HG02840 (cell line): ENCODE measurements around the gene ZAR1.

Source experiments
- ATAC-seq: cut with Tn5 transposase; IDR thresholded peaks from one replicate; pipeline ENCODE4 v1.9.1; 2021; ENCODE audit warnings: mild to moderate bottlenecking, moderate library complexity, moderate number of reproducible peaks; ENCODE audit not compliant: unreplicated experiment, low FRiP score

The ZAR1 gene

DNA sequence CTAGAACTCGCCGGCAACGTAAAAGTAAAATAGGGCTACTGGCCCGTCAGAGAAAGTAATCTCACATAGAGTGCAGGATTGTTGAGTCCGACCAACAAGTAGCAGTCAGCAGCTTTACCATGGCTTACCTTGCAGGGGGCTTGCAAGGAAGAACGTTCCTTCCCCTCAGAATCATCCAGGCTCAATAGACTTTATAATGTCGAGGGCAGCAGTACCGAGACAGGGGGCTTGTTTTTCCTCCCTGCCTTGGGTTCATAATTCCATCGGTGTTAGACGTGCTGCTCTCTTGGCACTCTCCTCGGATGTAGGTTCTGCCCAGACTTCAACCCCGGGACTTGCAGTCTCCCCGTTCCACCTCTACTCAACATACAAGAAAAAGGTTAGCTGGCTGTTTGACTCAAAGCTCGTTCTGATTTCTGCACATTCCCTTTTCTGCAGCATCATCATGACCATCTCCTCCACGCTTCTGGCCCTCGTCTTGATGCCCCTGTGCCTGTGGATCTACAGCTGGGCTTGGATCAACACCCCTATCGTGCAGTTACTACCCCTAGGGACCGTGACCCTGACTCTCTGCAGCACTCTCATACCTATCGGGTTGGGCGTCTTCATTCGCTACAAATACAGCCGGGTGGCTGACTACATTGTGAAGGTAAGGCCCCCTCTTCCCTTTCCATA is 5.4 kb upstream of the ZAR1 start:
- ATAC-seq, result no peak

DNA sequence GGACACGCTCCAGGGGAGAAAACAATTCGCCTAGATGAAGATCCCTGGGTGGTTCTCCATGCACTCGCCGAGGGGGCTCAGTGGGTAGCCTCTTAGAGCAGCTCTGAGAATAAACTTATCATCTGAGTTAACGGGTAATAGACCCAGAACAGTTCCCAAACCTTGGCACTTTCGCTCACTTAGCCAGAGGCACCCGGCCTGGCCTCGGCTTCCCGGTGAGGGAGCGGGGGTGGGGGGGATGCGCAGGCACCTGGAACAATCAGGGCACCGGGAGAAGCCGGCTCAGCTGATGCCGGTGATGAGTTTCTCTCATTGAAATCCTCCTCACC is 405 bp upstream of the ZAR1 start:
- no peak for ATAC-seq

DNA sequence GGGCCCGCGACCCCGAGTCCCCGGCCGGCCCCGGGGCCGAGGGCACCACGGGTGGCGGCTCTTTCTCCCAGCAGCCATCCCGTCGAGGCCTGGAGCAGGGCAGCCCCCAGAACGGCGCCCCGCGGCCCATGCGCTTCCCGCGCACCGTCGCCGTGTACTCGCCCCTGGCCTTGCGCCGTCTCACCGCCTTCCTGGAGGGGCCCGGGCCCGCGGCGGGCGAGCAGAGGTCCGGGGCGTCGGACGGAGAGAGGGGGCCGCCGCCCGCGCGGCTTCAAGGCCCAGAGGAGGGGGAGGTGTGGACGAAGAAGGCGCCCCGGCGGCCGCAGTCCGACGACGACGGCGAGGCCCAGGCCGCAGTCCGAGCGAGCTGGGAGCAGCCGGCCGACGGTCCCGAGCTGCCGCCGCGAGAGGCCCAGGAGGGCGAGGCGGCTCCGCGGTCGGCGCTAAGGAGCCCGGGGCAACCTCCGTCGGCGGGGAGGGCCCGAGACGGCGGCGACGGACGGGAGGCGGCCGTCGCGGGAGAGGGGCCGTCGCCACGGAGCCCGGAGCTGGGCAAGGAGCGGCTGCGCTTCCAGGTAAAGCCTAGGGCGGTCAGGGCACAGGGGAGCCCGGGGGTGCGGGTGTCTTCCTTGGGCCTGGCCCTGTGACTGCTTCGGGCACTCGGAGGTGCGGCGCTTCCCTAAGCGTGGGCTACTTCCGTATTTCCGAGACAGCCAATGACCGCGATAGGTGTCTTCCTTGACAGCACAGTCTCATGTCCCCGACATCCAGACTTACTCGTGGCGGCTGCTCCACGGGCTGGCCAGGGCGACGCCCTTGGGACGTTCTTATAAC is 845 bp downstream of the ZAR1 start:
- ATAC-seq, result no peak

DNA sequence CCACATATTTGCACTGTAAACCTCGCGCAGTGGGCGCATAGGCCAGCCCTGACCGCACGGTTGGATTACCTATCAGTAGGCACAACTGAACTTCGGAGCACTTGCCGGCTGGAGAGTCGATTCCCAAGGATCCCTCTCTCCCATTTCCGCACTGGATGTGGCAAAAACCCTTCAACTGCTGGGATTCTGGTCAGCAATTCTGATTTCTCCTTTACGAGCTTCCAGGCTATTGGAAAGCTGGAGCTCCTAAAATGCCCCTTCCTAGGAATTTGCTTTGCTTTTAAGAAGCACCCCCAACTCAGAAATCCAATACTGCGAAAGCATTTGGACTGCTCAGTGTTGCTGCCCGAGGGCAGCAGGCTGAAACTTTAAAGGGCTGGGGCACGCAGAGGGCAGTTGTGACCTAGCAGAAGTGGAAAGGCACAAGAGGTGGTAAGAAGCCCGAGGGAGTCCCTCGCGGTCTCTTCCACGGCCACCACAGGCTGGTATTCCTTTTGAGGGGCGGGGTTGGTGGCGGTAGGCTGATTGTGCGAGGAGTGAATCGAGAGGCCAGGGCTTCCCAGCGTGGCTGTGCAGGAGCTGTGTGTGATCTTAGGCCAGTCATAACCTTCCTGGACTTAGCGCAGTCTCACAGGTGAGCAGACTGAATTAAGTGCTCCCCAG is 1.6 kb downstream of the ZAR1 start:
- no peak for ATAC-seq

DNA sequence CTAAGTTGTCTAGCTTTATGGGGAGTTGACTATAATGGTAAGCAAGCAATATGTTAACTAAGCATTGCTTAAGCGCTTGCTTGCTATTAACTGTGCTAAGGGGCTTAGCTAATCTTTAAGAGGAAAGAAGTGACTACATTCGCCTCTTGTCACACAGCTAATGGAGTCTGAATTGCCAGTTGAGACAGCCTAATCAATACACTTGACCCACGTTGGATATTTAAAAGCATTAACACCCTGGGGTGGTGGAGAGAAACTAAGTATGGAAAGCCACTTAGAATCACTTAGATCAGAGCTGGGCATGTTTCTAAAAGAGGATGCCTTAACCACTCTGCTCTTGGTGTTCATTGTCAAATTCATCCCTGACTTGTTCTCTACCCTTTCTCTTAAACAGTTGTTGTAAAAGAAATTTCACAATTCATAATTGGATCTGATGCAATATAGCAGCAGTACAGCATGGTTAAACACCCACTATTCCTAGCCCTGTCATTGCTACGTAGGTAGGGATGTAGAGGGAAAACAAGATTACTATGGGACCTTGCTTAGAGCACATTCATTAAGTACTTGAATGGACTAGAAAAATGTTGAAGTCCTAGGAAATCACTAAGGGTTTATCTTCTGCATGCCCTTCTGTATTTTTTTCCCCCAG is 3.5 kb downstream of the ZAR1 start:
- no peak for ATAC-seq

DNA sequence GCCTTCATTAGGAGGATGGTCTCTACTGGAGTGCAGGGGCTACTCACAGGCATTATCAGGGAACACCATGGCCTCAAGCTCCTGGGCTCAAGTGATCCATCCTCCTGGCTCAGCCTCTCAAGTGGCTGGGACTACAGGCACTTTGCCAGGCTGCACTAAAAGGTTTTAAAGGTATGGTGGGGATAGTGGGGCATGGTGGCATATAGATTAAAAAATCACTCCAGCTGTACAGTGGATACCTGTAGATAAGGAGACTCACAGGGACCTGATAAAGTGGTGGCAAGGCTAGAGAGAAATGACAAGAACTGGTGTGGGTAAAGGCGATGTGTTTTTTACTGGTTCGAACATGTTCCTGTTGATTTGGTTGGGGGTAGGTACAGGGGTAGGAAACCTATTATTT is 5.9 kb downstream of the ZAR1 start:
- ATAC-seq, result no peak

DNA sequence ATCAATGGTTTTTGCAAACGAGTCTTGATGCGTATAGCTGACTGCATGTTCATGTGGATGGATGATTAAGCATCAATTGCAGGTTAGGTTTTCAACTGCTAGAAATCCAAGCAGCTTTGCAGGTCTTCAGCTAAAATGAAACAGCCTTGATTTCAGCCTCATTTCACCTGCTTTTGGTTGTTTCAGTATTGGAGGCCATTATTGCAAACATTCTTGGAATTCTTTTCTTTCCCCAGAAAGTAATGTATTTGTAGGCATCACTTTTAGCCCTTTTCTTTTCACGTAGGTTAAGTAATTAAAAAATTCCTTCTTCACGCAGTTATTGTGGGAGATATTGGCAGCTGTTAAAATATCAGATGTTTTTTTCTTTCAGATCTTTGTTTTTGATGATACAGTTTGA is 8.8 kb downstream of the ZAR1 start:
- ATAC-seq, result no peak

DNA sequence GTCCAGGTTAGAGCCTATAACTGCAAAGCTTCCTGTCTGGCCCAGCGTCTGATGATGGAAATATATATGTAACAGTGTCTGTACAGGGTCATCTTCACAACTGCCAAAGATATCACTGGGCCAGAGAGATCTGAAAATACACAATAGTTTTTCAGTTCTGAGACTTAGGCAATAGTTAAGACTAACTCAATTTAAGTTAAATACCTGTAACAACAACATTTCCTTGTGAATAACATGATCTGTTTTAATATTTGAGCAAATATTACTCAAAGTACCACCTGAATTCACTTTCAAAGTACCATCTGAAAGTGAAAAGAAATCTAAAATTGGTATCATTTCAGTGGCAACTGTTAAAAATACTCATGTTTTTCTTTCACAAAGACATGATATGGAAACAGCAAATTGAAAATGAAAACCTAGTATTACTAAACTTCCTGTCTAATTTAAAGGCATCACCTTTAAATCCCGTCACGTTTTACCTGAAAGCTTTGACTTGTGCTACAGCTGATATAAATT is 9.6 kb downstream of the ZAR1 start:
- peak; percentile 64 for ATAC-seq

DNA sequence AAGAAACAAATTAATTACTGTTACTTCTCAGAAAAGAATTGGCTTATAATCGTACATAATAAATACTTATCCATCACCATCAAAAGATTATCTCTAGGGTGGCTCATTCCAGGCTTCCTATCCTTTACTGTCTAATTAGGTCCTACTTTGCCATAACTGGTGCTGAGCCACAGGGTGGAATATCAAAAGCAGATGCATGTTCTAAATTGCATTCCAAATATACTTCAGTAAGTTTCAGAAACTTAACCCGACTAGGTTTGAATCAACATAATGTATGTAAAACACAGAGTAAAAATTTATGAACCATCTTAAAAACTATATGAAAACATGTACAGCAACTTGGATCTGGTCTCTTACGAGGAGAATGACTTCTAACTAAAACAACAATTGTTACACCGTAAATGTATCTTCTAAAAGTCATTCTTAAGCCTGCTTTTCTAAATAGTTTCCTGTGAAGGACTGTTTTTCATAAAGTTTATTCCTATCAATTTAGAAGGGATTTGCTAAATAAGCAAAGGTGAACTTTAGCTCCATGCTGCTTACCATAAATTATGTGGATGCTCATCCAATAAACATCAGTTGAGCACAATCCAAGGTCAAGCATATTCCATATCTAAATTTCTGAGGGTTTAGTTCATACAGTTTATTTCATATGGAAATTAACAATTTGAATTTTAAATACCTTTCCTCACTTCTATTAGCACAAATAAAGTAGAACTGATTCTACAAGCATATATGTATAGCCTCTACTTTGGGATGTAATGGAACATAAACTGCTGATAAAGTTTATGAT is 13.4 kb downstream of the ZAR1 start:
- ATAC-seq, result no peak

DNA sequence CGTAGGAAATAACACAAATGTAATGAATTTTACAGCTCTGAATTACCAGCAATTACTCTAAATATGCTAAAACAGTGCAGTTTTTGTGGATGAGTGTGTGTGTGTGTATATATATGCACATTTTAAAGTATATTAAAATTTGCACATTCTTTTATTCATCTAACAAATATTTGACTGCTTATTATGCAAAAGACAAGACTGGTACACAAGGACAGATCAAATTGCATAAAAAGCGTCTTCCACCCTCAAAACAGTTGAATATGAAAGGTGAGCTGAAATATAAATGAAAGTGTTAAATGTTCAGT is 13.9 kb downstream of the ZAR1 start:
- ATAC-seq, result no peak

DNA sequence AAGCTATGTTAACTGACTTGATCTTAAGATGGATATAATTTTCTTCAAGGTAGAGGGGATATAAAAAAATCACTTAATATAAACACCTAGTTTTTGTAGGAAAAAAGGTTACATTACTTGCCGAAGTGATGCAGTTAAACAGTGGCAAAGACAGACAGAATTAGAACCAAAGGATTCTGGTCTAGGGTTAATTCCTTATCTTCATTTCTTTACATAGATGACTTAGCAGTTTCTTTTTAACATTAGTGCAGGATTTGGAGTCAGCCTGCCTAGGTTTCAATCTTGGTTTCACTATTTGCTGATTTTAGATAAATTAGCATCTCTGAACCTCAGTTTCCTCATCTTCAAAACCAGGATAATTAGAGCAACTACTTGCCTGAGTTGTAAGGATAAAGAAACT is 14.3 kb downstream of the ZAR1 start:
- ATAC-seq, result no peak

DNA sequence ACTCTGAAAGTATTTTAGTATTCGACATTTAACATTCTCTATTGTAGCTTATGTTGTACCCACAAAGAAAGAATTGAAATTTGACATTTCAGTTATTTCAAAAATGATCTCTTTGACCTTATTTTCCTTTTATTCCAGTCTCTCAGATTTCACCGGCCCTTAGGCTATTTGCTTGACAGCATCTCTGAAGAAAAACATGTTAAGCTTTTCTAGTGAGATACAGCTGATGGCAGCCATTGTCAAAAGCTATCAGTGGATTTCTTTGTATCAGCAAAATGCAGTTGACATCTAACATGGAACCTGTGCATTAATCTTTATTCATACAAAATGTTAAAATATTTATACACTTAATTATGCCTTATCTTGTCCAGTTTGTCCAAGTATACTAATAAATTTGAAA is 16.7 kb downstream of the ZAR1 start:
- no peak for ATAC-seq

DNA sequence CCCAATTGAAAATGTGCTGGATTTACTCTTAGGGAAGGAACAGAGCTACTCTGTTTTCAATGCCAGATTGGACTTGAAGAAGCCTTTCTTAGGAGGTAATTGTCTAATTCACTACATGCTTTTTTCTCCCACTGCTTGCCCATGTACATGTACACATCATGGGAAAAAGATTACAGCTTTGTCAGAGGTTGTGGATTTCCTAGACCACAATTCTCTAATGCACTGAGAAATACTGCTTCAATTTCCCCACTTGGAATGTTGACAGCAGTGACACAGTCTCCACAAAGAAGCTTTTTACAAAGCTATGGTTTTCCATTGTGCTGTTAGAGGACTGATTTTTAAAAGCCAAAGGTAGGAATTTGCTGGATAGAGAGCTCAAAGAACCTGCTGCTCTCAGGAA is 19.5 kb downstream of the ZAR1 start:
- no peak for ATAC-seq

DNA sequence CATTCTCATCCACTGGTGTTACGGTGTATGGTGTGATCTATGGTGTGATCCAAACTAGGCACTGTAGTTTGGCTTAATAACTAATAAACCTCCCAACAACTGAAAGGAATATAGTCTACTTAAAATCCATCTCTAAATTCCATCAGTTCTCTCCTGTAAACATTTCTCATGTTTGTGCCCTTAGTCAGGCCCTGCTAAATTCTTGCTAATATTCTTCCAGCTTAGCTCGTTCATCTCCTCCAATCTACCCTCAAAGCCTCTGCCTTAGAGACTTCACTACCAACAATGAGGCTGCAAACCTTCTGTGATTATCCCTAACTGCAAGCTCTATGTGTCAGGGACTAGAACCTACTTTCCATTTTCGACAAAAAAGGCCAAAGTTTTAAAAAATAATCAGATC is 28.1 kb downstream of the ZAR1 start:
- no peak for ATAC-seq

DNA sequence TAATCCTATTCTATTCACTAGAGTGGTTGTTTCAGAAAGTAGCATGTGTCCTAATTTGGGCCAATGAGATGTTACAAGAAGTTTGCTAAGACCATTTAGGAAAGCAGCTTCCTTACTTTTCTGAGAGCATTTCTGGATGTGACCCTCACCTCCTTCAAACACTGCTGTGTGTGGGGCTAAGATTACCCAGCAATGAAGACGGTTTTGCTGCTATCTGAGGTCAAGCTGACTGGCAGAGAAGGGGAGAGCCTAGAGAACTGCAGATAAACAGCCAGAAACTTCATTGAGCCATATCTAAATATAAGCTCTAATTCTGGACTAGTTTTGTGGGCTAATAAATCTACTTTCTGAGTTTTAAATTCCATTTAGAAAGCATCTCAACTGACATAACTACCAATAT is 36.4 kb downstream of the ZAR1 start:
- no peak for ATAC-seq

DNA sequence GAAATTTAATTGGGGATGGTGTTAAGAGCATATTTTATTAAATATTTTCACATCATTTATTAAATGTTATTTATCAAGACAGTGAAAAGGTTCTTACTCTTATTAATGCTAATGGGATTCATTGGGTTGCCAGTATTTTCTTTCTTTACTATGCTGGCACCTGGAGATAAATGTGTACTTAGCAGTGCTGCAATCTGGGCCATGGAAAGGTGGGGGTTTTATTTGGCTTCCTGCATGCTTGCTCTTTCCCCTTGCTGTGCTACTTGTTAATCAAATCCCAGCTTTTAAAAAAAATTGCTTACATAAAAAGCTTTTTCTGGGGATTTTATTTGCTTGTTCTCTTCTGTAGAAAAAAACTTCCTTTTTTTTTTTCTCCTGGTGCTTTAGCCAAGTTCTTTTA is 48.3 kb downstream of the ZAR1 start:
- ATAC-seq, result no peak

DNA sequence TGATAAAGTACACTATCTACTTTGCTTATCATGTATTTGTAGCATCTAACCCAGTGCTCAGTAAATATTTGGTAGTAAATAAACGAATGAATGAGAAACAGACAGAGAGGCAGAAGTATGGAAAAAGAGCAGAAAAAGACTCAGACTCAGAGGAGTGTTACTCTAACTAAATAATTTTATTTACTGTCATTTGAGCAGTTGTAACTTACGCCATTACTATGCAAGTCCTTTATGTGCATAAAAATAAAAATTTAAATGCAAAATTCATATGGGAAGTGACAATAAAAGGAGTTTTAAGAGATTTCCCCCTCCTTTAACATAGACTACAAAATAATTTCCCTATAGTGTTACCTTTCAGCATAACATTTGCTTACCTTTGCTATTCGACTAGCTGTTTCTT is 49.5 kb downstream of the ZAR1 start:
- no peak for ATAC-seq

DNA sequence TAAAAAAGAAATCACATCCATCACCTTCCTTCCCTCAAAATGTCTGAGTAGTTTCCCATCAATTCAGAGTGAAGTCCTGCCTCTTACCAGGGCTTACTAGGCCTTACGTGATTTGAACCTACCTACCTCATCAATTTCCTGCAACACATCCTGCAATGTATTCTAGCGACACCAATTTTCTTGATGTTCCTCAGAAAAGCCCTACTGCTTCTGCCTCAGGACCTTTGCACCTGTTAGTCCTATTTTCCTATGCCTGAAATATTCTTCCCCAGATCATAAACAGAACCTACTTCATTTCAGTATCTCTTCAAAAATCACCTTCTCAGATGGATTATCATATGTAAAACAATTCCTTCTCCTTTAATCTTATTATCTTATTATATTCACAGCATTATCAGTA is 52.8 kb downstream of the ZAR1 start:
- ATAC-seq, result no peak

DNA sequence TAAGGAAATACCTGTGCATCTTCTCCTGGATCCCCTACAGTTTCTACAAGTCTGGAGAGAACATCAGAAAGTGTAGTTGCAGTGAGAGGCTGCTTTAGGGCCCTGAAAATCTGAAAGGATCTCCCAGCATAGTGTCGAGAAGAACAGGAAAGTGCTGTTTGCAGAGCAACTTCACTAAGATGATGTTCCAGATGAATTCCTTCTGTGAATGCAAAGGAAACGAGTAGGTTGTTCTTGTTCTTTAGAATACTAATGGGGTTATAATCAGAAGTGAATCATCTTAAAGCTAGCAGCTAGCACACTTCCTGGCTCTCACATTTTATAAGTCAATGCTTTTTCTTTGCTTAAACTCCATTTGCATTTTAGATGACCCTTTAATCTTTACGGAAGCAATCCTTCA is 53.7 kb downstream of the ZAR1 start:
- ATAC-seq, result no peak
